Spleen (tissue), 11 donors: Measurements from ENCODE around the gene COL27A1. TPM values are rescaled to one million over a fixed set of nuclear protein-coding genes. Genes with fewer than 3 reads are reported as not detected.

Experiments used
- DNase-seq: peaks from one replicate; pipeline ENCODE4 v3.0.0-alpha.2; 2020
- H3K27ac ChIP-seq, 8 donors: fragments of 200-600 bp; sonication (generic) in 7 of 8; 1 replicate in 4 of 8; 2 replicates in 4 of 8; pipeline versions ENCODE4 v1.5.0 to v1.8.0; 2016 to 2021; ENCODE audit warnings: inconsistent platforms in 4 of 8, mild to moderate bottlenecking in 4 of 8, moderate library complexity in 1 of 8
- H3K27me3 ChIP-seq, 7 donors: fragments of 200-600 bp; sonication (generic) in 6 of 7; replicated peaks in 1 of 7; 1 replicate in 4 of 7; 2 replicates in 3 of 7; pipeline versions ENCODE4 v1.5.0 to v1.8.0; 2016 to 2021; ENCODE audit warnings: inconsistent platforms in 3 of 7, mild to moderate bottlenecking in 1 of 7
- H3K36me3 ChIP-seq, 6 donors: fragments of 200-600 bp; sonication (generic) in 5 of 6; 1 replicate in 4 of 6; 2 replicates in 2 of 6; pipeline versions ENCODE4 v1.5.0 to v1.8.0; 2016 to 2021; ENCODE audit warnings: inconsistent platforms in 2 of 6
- H3K4me1 ChIP-seq, 6 donors: fragments of 200-600 bp; sonication (generic) in 5 of 6; 1 replicate in 3 of 6; 2 replicates in 3 of 6; pipeline versions ENCODE4 v1.5.0 to v1.8.0; 2016 to 2021; ENCODE audit warnings: inconsistent platforms in 3 of 6
- H3K4me3 ChIP-seq, 8 donors: fragments of 200-600 bp; sonication (generic) in 7 of 8; 1 replicate in 4 of 8; 2 replicates in 4 of 8; pipeline versions ENCODE4 v1.5.0 to v1.8.0; 2016 to 2021; ENCODE audit warnings: inconsistent platforms in 4 of 8, mild to moderate bottlenecking in 4 of 8, moderate library complexity in 2 of 8
- H3K9me3 ChIP-seq, 8 donors: fragments of 200-600 bp; sonication (generic) in 7 of 8; 1 replicate in 4 of 8; 2 replicates in 4 of 8; pipeline versions ENCODE4 v1.5.0 to v1.8.0; 2016 to 2021; ENCODE audit warnings: inconsistent platforms in 4 of 8
- CTCF ChIP-seq, 11 experiments: fragments of 200-600 bp in 7 of 11; fragments of 450-650 bp in 4 of 11; sonication (generic) in 4 of 11; IDR thresholded peaks in 8 of 11; conservative IDR thresholded peaks in 3 of 11; 1 replicate in 7 of 11; 2 replicates in 4 of 11; pipeline versions ENCODE4 v1.4.0 to v1.8.0; 2016 to 2021; ENCODE audit warnings: antibody characterized with exemption in 11 of 11, inconsistent platforms in 4 of 11, mild to moderate bottlenecking in 1 of 11
- POLR2A ChIP-seq, 3 donors: fragments of 450-650 bp; IDR thresholded peaks; one replicate each; pipeline ENCODE4 v1.5.1; 2017; ENCODE audit warnings: antibody characterized with exemption in 3 of 3, mild to moderate bottlenecking in 1 of 3
- POLR2AphosphoS5 ChIP-seq, 3 donors: sonication (generic); formaldehyde crosslinking; IDR thresholded peaks; one replicate each; pipeline ENCODE4 v1.5.1; 2017; ENCODE audit warnings: antibody characterized with exemption in 3 of 3
- WGBS, 5 donors: extraction: QIAGEN DNeasy Blood & Tissue Kit in 3 of 5; methylation state at CpG; one replicate each; pipeline versions ENCODE4 v1.1.5 to v1.1.7; 2013 to 2018; 5-methylcytosine and 5-hydroxymethylcytosine counted together
- intact Hi-C: fragments of 100-400 bp; cut with DNase I; formaldehyde crosslinking; loops from one replicate; pipeline ENCODE4 v1.15.0; 2023; ENCODE audit warnings: low total_unique reads
- microRNA-seq, 3 donors: library from miRNA; unstranded; fragments of <30 nt; microRNA quantifications; one replicate each; pipeline versions ENCODE4 to v1.1.0, GENCODE V29; 2019 to 2020
- polyA plus RNA-seq, 3 donors: library from polyadenylated mRNA; stranded (reverse); fragments of 200-250 nt; gene quantifications; one replicate each; pipeline ENCODE4 v1.2.1, GENCODE V29; 2013
- small RNA-seq, 4 donors: library from RNA; depleted of rRNA; stranded (forward); fragments of <200 nt; gene quantifications; one replicate each; pipeline ENCODE3, GENCODE V24; 2016
- total RNA-seq, 7 donors: library from RNA; depleted of rRNA in 3 of 7; stranded (reverse); fragments of >200 nt in 3 of 7; fragmentation: NEBNext Ultra II Directional in 4 of 7; extraction: Animal tissue kit (Norgen Biotek cat#: 25700) in 4 of 7; gene quantifications; one replicate each; pipeline versions ENCODE4 v1.1.0 to v1.2.1, GENCODE V29; 2016 to 2021
- donor health status: healthy with polysubstance abuse.
- donor health status: DM: no; HTN: no; CAD: no; lungs with moderate emphysema.
- donor health status: DM: no; HTN: no; CAD: no.
- donor health status: Bipolar disorder and iron deficiency.
- donor health status: healthy.
- donor health status: DM: no; HTN: no; CAD: no.
- donor health status: DM: yes; HTN: yes; CAD: no.

The COL27A1 gene
- total and polyA plus RNA-seq, 10 donors = 2.1 to 23.4 (median 6.1) TPM

- Histone ChIP-seq H3K36me3 (peaks cover 22 to 100% (median 99%) of the 10 kb centered on the region in 6 donors), H3K4me1 (peaks cover 0 to 68% (median 10%) of the 10 kb centered on the region in 6 donors), H3K27ac (peak overlapping the region in 4 of 8 donors; percentile 13 to 62 (median 48)), H3K9me3 (no peaks in the 10 kb centered on the region), H3K27me3 (no peaks in the 10 kb centered on the region), H3K4me3 (no peak overlapping the region)
- intact Hi-C loops = no loop called here
- 91 to 98% (median 95%) methylated on average over 6 to 9 of the region's 9 CpGs for WGBS, 5 donors
- TF ChIP-seq POLR2A (IDR thresholded peaks at IDR 0.05) = no peak
- TF ChIP-seq POLR2AphosphoS5 (IDR thresholded peaks at IDR 0.05) = peak; percentile 41 to 77 (median 46)
- DNase-seq = peak; percentile 68
Observed at GRCh38 chr9:114357911-114358328, 202.6 kb downstream of the COL27A1 start.

GRCh38 chr9:114359801-114360200 lies 204.5 kb downstream of the COL27A1 start:
- Histone ChIP-seq H3K4me1 (peaks cover 15 to 71% (median 28%) of the 10 kb centered on the region in 6 donors), H3K27me3 (no peaks in the 10 kb centered on the region), H3K4me3 (no peak overlapping the region), H3K36me3 (peaks cover 22 to 100% (median 98%) of the 10 kb centered on the region in 6 donors), H3K9me3 (no peaks in the 10 kb centered on the region), H3K27ac (peak overlapping the region in 4 of 8 donors; percentile 0 to 99 (median 96))
- no peak for TF ChIP-seq CTCF (IDR thresholded peaks at IDR 0.05 in 8 of 11, conservative IDR thresholded peaks at IDR 0.05 in 3 of 11)
- TF ChIP-seq POLR2AphosphoS5 (IDR thresholded peaks at IDR 0.05) = peak; percentile 4 to 65 (median 23)
- intact Hi-C loops = no loop called here
- peak; percentile 73 for DNase-seq
- 93 to 100% (median 97%) methylated on average over 6 to 7 of the region's 7 CpGs for WGBS, 5 donors

- H3K27me3 ChIP-seq = no peaks in the 10 kb centered on the region
- peaks cover 19 to 100% (median 92%) of the 10 kb centered on the region in 6 donors for H3K36me3 ChIP-seq
- 89 to 99% (median 96%) methylated on average over 7 of the region's 7 CpGs for WGBS, 5 donors
- H3K27ac ChIP-seq = peak overlapping the region in 7 of 8 donors; percentile 0 to 99 (median 96)
- H3K4me1 ChIP-seq = peaks cover 32 to 74% (median 46%) of the 10 kb centered on the region in 6 donors
- H3K9me3 ChIP-seq = no peaks in the 10 kb centered on the region
- no peak for DNase-seq
- TF ChIP-seq CTCF (IDR thresholded peaks at IDR 0.05 in 8 of 11, conservative IDR thresholded peaks at IDR 0.05 in 3 of 11) (no peak), POLR2AphosphoS5 (IDR thresholded peaks at IDR 0.05) (peak in 1 of 3 donors; percentile 52)
- H3K4me3 ChIP-seq = no peak overlapping the region
- intact Hi-C loops = no loop called here
Observed at GRCh38 chr9:114361542-114361941, 206.2 kb downstream of the COL27A1 start.

Small RNA genes within 50 kb of the gene (microRNA-seq; reads per million reads assigned to microRNA genes)
- gene MIR455 = 1,460 to 2,103 (median 1,876) reads per million in 3 donors

Small RNA genes within 50 kb of the gene (small RNA-seq; reads per million reads assigned to genes)
- 2.1 to 5.5 (median 3.9) reads per million in 4 donors for gene MIR455

Other genes with a start within 250 kb of the COL27A1 start
- gene AMBP, start 77.2 kb upstream of the COL27A1 start, total RNA-seq = 1 to 10 TPM in 1 of 7 donors, not detected in 6; 1.6 TPM
- under 1 TPM in 2 of 3 donors, not detected in 1; 0.09 to 0.12 TPM for gene AMBP, start 77.2 kb upstream of the COL27A1 start, polyA plus RNA-seq
- 1 to 10 TPM in 2 of 7 donors, not detected in 5; 1.0 to 1.5 TPM for gene KIF12, start 56.2 kb upstream of the COL27A1 start, total RNA-seq
- gene KIF12, start 56.2 kb upstream of the COL27A1 start, polyA plus RNA-seq = under 1 TPM; 0.20 to 0.26 (median 0.23) TPM
- 10 to 100 TPM in 2 of 7 donors, 1 to 10 TPM in 4, under 1 TPM in 1; 0.95 to 13.6 (median 6.2) TPM for gene ORM1, start 167.6 kb downstream of the COL27A1 start, total RNA-seq
- 1 to 10 TPM in 2 of 3 donors, under 1 TPM in 1; 0.99 to 2.0 (median 1.7) TPM for gene ORM1, start 167.6 kb downstream of the COL27A1 start, polyA plus RNA-seq
- under 1 TPM in 2 of 7 donors, not detected in 5; 0.57 to 0.93 TPM for gene ORM2, start 174.3 kb downstream of the COL27A1 start, total RNA-seq
- gene ORM2, start 174.3 kb downstream of the COL27A1 start, polyA plus RNA-seq = under 1 TPM in 2 of 3 donors, not detected in 1; 0.13 to 0.18 TPM
- gene AKNA, start 232.4 kb downstream of the COL27A1 start, total RNA-seq = 100 to 1,000 TPM; 198 to 324 (median 238) TPM
- 100 to 1,000 TPM in 2 of 3 donors, 10 to 100 TPM in 1; 92.9 to 129 (median 124) TPM for gene AKNA, start 232.4 kb downstream of the COL27A1 start, polyA plus RNA-seq